ENCODE data around the gene SEC23IP. TPM values are rescaled to one million over a fixed set of nuclear protein-coding genes. Genes with fewer than 3 reads are reported as not detected.

SEC23IP gene
- total and polyA plus RNA-seq, 8 donors, result 5.5 to 32.8 (median 18.5) TPM

GRCh38 chr10:119919271-119919670, 26.7 kb downstream of the SEC23IP start:
- 93 to 96% methylated on average over 3 of the region's 3 CpGs for WGBS, 2 donors
- DNase-seq (no peak), ATAC-seq (no peak), FAIRE-seq (no peak)
- H3K9me3 ChIP-seq, result no peaks in the 10 kb centered on the region
- intact Hi-C loops (cut with DNase I), result no loop called here
- H3K4me3 ChIP-seq, result no peak overlapping the region
- H3K36me3 ChIP-seq, result peaks cover 0 to 57% (median 15%) of the 10 kb centered on the region in 3 donors
- H3K4me1 ChIP-seq, result no peaks in the 10 kb centered on the region
- TF ChIP-seq, protein P1, sequence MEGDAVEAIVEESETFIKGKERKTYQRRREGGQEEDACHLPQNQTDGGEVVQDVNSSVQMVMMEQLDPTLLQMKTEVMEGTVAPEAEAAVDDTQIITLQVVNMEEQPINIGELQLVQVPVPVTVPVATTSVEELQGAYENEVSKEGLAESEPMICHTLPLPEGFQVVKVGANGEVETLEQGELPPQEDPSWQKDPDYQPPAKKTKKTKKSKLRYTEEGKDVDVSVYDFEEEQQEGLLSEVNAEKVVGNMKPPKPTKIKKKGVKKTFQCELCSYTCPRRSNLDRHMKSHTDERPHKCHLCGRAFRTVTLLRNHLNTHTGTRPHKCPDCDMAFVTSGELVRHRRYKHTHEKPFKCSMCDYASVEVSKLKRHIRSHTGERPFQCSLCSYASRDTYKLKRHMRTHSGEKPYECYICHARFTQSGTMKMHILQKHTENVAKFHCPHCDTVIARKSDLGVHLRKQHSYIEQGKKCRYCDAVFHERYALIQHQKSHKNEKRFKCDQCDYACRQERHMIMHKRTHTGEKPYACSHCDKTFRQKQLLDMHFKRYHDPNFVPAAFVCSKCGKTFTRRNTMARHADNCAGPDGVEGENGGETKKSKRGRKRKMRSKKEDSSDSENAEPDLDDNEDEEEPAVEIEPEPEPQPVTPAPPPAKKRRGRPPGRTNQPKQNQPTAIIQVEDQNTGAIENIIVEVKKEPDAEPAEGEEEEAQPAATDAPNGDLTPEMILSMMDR (IDR thresholded peaks at IDR 0.05), result no peak
- H3K27me3 ChIP-seq, result no peaks in the 10 kb centered on the region
- no peak overlapping the region for H3K27ac ChIP-seq

DNA sequence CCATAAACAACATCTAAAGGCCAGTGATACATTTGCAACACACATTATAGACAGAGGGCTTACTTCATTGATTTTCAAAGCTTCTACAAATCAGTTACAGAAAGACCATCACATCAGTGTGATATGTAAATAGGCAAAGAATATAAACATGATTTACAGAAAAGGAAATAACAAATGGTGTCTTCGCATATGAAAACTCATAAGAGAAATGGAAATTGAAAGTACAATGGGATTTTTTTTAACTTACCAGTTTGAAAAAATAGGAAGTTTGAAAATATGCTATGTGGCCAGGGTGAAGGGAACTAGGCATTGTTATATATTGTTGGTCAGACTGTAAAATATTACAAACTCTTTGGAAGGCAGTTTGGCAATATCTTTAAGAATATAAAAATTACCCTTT, 27.3 kb downstream of the SEC23IP start:
- Histone ChIP-seq H3K4me3 (no peak overlapping the region), H3K27ac (no peak overlapping the region), H3K4me1 (no peaks in the 10 kb centered on the region), H3K27me3 (no peaks in the 10 kb centered on the region), H3K36me3 (peaks cover 0 to 59% (median 20%) of the 10 kb centered on the region in 3 donors), H3K9me3 (no peaks in the 10 kb centered on the region)
- intact Hi-C loops (cut with DNase I), result no loop called here
- ATAC-seq (no peak), DNase-seq (no peak), FAIRE-seq (no peak)
- 90 to 91% methylated on average over 1 of the region's 1 CpG for WGBS, 2 donors
- TF ChIP-seq, protein P1 (IDR thresholded peaks at IDR 0.05), result no peak

- Histone ChIP-seq H3K9me3 (no peaks in the 10 kb centered on the region), H3K27ac (no peak overlapping the region), H3K27me3 (no peaks in the 10 kb centered on the region), H3K4me1 (no peaks in the 10 kb centered on the region), H3K4me3 (no peak overlapping the region), H3K36me3 (peaks cover 0 to 66% (median 20%) of the 10 kb centered on the region in 3 donors)
- no peak for FAIRE-seq
- DNase-seq, result no peak
- TF ChIP-seq, protein P1 (IDR thresholded peaks at IDR 0.05), result no peak
- no peak for ATAC-seq
- intact Hi-C loops (cut with DNase I), result no loop called here
Measured at GRCh38 chr10:119928411-119928810, 35.9 kb downstream of the SEC23IP start.

- H3K4me1 ChIP-seq, result no peaks in the 10 kb centered on the region
- H3K36me3 ChIP-seq, result peaks cover 0 to 60% (median 21%) of the 10 kb centered on the region in 3 donors
- intact Hi-C loops (cut with DNase I), result no loop called here
- TF ChIP-seq, protein P1 (IDR thresholded peaks at IDR 0.05), result no peak
- DNase-seq (no peak), ATAC-seq (no peak), FAIRE-seq (no peak)
- 81 to 82% methylated on average over 4 of the region's 4 CpGs for WGBS, 2 donors
- H3K9me3 ChIP-seq, result no peaks in the 10 kb centered on the region
- no peaks in the 10 kb centered on the region for H3K27me3 ChIP-seq
- H3K4me3 ChIP-seq, result no peak overlapping the region
- no peak overlapping the region for H3K27ac ChIP-seq
Measured at GRCh38 chr10:119931871-119932270, 39.3 kb downstream of the SEC23IP start.

- no peak overlapping the region for H3K27ac ChIP-seq
- TF ChIP-seq, protein P1 (IDR thresholded peaks at IDR 0.05), result no peak
- FAIRE-seq (no peak), ATAC-seq (no peak), DNase-seq (no peak)
- intact Hi-C loops (cut with DNase I), result no loop called here
- H3K4me3 ChIP-seq, result no peak overlapping the region
- H3K27me3 ChIP-seq, result no peaks in the 10 kb centered on the region
- 89 to 90% methylated on average over 4 of the region's 4 CpGs for whole genome bisulfite sequencing, 2 donors
- H3K9me3 ChIP-seq, result no peaks in the 10 kb centered on the region
- peaks cover 0 to 56% (median 21%) of the 10 kb centered on the region in 3 donors for H3K36me3 ChIP-seq
- no peaks in the 10 kb centered on the region for H3K4me1 ChIP-seq
Measured at GRCh38 chr10:119932631-119933030, 40.1 kb downstream of the SEC23IP start.
